Stimulated activated CD8-positive, alpha-beta memory T cell treated with anti-CD3 and anti-CD28 coated beads, Interleukin-15, amount 100 ng/mL, for 48 hours (primary cell): ENCODE results near the gene SP1.
"Not testable (repeated sequence)": the region's sequence is repeated elsewhere in the genome, so short reads cannot be mapped to it uniquely, and the experiment has no call there.

ENCODE experiments used
- DNase-seq, 2 donors: peaks; one replicate each; pipeline ENCODE4 v3.0.0-alpha.2; 2020; ENCODE audit warnings: low read depth in 2 of 2

SP1 gene

DNA sequence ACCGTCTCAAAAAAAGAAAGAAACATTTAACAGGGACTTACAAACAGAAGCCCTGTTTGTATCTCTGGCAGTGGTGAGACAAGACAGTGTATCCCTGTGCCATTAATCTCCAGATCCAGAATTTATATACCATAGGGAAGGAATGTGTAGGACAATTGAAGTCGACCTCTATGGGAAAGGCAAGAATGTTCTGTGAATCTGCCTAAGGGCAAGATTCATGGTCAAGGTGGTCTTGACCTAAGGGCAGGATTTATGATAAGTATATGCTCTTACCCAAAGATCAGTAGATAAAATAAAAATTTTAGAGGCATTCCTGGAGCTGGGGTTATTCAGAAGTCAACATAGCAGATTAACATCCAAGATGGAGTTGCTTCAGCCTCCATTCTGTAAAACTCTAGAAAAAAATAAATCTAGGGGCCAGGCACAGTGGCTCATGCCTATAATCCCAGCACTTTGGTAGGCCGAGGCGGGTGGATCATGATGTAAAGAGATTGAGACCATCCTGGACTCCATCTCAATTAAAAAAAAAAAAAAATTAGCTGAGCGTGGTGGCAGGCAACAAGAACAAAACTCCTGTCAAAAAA is 21.0 kb upstream of the SP1 start:
- no peak for DNase-seq

DNA sequence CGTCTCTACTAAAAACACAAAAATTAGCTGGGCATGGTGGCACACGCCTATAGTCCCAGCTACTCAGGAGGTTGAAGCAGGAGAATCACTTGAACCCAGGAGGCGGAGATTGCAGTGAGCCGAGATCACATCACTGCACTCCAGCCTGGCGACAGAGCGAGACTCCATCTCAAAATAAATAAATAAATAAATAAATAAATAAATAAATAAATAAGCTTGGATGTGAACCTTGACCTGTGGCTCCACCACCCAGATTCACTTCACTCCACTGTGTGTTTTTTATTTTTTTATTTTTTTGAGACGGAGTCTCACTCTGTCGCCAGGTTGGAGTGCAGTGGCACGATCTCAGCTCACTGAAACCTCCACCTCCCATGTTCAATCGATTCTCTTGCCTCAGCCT is 18.3 kb upstream of the SP1 start:
- not testable (repeated sequence) for DNase-seq

DNA sequence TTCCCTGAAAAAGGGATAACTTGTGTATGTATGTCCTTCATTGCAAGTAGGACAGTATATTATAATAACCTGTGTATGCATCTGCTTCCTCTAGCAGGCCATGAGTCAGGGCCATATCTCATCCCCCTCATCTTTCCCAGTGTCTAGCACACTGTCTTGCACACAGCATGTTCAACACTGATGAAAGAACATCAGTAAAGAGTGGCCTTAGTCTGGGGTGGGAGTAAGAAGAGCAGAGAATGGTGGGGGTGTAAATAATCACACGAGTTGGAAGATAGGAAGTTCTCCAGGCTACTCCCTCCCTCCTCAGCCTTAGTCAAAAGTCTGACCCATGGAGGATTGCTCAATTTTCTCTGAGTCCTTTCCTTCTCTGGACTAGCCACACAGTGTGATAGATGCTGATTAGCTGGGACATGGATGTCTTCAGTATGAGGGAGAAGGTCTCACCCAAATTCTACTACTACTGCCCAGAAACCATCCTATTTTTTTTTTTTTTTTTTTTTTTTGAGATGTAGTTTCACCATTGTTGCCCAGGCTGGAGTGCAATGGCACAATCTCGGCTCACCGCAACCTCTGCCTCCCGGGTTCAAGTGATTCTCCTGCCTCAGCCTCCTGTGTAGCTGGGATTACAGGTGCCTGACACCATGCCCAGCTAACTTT is 14.6 kb upstream of the SP1 start:
- DNase-seq = no peak

DNA sequence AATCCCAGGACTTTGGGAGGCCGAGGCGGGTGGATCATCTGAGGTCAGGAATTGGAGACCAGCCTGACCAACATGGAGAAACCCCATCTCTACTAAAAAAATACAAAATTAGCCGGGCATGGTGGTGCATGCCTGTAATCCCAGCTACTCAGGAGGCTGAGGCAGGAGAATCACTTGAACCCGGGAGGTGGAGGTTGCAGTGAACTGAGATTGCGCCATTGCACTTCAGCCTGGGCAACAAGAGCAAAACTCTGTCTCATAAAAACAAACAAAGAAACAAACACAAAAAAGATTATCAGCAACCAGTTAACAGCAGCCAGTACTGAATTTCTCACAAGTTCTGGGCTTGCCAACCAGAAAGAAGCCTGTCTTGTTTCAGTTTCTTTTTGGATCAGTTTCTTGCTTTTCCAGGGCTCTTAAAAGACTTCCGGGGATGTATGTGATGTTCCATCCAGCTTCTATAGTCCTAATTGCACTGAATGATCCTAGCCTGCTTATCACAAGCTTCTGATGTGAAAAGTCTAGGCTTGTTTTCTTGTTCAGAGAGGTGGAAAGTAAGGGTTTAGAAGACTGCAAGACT is 6.3 kb upstream of the SP1 start:
- not testable (repeated sequence) for DNase-seq

DNA sequence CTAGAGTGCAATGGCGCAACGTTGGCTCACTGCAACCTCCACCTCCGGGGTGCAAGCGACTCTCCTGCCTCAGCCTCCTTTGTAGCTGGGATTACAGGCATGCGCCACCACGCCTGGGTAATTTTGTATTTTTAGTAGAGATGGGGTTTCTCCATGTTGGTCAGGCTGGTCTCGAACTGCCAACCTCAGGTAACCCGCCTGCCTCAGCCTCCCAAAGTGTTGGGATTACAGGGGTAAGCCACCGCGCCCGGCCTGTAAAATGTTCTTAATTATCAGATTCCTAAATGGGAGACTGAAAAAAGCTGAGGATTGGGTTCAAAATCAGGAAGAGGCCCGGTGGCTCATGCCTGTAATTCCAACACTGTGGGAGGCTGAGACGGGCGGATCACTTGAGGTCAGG is 5.7 kb upstream of the SP1 start:
- not testable (repeated sequence) for DNase-seq

DNA sequence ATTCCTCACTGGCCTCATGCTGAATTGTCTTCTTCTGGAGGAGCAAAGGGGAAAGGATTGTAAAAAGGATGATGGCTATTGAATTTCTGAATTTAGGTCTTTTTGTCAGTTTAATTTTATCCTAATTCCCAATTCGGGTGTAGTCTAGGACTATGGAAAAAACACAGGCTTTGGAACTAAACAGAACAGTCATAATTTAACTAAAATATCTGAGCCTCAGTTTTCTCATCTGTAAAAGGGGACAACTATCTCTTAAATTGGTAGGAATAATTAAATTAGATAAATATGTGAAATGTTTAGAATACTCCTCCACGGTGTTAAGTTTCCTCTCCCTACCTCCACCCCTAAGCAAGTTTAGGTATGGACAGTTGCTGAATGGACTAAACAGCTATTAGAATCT is 3.2 kb upstream of the SP1 start:
- DNase-seq = no peak

DNA sequence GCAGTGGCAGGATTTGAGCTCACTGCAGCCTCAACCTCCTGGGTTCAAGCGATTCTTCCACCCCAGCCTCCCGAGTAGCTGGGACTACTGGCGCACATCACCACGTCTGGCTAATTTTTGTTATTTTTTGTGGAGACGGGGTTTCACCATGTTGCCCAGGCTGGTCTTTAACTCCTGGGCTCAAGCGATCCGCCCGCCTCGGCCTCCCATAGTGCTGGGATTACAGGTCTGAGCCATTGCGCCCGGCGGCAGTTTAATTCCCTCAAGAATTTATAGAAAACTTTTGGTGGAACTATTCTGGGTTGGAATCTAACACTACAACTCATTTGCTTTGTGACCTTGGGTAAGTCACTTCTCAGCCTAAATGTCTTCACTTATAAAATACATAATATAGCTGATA is 1.8 kb upstream of the SP1 start:
- no peak for DNase-seq

DNA sequence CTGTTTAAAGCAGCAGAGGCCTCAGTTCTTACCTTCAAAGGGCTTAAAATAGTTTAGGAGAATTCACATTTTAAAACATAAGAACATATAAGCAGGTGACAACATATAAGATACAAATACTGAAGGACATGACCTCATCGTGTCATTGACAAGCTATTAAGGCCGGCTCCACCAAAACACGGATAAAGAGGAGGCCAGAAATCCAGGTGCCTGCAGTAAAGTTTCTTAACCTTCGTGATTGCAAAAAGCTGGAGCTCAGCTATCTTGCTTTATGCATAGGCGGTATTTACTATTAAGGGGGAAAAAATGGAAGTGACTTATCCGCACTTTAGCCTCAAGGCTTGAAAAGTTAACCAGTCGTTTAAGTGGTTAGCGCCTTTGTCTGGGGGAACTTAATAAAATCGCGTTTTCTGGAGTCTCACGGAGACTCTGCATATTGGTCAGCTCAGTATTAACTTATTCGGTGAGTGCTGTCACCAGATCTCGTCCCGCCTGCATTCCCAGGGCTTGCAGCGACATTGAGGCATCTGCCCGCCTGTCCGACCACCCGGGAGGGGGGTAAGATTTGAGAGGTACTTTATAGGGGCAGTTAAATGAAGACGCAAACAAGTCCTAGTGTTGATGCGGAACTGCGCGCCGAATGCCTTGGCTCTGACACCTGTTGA is 1.1 kb upstream of the SP1 start:
- no peak for DNase-seq

DNA sequence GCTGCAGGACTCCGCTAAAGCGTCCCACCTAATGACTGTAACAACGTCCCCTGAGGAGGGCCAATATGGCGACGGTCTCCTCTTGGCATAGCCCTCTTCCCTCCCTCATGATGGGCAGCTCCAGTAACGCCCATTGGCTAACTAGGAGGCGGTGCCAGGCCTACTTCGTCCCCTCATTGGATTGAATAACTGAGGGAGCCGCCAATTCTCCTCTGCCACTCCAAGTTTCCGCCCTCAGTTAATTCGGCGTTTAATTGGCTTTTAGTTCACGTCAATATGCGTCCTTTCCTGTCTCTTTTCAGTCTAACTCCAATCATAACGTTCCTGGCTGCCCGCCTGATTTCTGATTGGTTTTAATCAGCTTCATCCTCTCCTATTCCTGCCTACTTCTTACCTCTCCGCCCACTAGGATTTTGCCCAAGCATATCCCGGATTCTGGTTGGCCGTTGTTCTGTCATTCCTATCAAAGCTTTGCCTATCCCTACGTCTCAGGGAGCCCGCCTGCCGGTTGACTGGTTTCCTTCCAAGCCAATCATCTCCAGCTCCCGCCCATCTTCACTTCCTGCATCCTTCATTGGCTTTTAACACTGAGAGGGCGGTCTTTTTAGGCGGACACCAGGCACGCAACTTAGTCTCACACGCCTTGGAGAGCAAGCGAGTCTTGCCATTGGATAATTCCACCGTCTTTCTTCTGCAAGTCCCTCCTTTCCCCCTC is 430 bp upstream of the SP1 start:
- peak; percentile 95 to 96 for DNase-seq

DNA sequence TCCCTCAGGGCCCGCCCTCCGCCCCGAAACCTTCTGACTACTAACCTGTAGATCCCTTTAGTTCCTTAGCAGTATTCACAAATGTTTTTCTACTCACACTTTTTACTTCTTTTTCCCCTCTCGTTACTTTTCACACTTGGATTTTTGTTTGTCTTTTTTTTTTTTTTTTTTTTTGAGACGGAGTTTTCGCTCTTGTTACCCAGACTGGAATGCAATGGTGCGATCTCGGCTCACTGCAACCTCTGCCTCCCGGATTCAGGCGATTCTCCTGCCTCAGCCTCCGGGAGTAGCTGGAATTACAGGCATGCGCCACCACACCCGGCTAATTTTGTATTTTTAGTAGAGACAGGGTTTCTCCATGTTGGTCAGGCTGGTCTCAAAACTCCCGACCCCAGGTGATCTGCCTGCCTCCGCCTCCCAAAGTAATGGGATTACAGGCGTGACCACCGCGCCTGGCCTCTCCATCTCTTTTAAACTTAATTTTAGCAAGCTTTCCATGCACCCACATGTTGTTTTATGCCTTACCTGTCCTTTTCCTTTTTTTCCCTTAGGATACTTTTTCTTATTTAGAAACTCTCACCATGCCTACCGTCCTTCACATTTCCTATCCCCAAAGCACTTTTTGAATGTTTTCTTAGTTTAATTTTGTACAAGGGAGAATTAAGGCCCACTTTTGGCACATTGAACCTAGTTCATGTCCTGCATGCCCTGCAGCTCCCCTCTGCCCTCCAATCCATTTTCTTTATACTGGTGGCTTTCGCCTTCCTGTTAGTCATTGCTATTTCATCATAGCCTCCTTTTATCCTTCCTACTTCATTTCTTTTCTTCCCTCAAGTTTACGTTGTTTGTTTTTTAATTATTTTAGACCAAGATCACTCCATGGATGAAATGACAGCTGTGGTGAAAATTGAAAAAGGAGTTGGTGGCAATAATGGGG is 1.1 kb downstream of the SP1 start:
- DNase-seq = no peak

DNA sequence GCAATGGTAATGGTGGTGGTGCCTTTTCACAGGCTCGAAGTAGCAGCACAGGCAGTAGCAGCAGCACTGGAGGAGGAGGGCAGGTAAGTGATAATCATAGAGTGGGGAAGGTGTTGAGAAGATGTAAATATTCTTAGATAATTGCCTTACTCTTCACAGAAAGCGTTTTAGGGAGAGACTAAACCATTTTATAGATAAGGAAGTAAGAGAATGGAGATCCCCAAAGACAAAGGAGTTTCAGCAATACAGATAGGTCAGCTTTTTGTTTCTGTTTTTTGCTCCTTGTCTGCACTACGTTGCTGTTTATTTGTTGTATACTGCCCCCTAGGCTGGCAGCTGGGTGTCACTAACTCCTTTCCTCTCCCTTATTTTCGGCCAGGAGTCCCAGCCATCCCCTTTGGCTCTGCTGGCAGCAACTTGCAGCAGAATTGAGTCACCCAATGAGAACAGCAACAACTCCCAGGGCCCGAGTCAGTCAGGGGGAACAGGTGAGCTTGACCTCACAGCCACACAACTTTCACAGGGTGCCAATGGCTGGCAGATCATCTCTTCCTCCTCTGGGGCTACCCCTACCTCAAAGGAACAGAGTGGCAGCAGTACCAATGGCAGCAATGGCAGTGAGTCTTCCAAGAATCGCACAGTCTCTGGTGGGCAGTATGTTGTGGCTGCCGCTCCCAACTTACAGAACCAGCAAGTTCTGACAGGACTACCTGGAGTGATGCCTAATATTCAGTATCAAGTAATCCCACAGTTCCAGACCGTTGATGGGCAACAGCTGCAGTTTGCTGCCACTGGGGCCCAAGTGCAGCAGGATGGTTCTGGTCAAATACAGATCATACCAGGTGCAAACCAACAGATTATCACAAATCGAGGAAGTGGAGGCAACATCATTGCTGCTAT is 2.0 kb downstream of the SP1 start:
- peak; percentile 8 to 11 for DNase-seq

DNA sequence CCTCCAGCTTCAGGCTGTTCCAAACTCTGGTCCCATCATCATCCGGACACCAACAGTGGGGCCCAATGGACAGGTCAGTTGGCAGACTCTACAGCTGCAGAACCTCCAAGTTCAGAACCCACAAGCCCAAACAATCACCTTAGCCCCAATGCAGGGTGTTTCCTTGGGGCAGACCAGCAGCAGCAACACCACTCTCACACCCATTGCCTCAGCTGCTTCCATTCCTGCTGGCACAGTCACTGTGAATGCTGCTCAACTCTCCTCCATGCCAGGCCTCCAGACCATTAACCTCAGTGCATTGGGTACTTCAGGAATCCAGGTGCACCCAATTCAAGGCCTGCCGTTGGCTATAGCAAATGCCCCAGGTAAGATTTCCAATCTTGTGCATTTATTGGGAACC is 3.3 kb downstream of the SP1 start:
- DNase-seq = no peak

DNA sequence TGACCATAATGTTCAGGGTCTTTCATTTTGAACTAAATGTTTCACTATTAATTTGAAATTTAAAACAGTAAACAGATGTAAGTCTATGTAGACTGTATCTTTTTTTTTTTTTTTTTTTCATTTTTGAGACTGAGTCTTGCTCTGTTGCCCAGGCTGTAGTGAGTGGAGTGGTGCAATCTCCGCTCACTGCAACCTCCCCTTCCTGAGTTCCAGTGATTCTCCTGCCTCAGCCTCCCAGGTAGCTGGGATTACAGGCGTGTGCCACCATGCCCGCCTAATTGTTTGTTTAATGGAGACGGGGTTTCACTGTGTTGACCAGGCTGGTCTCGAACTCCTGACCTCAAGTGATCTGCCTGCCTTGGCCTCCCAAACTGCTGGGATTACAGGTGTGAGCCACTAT is 6.4 kb downstream of the SP1 start:
- DNase-seq = not testable (repeated sequence)

DNA sequence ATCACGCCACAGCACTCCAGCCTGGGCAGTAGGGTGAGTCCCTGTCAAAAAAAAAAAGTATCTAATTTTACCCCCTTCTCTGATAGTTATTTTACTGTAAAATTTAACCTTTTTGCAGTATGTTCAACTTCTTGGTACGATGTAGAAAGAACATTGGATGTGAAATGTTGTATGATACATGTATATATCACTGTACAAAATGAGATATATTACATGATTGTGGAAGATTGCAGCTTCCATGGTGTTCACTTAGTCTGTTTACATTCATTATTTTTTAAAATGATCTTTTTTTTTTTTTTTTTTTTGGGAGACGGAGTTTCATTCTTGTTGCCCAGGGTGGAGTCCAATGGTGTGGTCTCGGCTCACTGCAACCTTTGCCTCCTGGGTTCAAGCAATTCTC is 9.0 kb downstream of the SP1 start:
- DNase-seq = no peak

DNA sequence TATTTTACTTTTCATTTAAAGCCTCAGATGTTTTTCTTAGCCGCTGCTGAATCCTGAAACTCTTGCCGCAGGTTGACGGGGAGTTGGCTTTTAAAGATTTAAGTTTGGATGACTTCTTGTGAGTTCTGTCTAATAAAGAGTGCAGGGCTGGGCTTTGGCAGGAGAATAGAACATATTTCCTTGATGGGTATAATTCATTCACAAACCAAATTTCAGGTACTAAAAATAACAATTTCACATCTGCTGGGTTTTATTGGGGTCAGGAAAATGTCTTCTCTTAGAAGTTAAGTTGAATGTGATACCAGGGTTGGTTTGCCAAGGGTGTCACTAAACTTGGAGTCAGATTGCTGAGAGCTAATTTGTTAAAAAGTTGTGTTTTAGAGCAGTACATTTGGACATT is 9.7 kb downstream of the SP1 start:
- DNase-seq = no peak

DNA sequence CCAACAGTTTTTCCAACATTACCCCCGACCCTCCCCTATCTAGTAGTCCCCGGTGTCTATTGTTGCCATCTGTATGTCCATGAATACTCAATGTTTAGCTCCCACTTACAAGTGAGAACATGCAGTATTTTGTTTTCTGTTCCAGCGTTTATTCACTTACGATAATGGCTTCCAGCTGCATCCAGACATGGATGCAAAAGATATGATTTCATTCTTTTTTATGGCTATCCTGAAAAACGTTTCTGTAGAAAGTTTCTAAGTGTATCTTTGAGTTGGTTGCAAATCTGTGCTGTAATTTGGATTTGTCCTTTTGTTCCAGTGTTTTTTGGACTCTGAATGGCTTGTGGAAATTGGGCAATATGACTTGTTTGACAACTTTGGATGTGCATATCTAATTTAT is 11.7 kb downstream of the SP1 start:
- DNase-seq = no peak

DNA sequence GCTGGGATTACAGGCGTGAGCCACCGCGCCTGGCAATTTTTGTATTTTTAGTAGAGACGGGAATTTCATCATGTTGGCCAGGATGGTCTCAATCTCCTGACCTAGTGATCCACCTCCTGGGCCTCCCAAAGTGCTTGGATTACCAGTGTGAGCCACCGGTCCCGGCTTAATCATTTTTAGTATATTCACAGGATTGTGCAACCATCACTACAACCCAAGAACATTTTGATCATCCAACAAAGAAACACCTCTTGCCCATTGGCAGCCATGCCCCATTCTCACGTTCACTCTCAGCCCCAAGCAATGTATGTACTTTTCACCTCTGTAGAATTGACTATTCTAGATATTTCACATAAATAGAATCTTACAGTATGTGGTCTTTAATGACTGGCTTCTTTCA is 19.9 kb downstream of the SP1 start:
- no peak for DNase-seq

DNA sequence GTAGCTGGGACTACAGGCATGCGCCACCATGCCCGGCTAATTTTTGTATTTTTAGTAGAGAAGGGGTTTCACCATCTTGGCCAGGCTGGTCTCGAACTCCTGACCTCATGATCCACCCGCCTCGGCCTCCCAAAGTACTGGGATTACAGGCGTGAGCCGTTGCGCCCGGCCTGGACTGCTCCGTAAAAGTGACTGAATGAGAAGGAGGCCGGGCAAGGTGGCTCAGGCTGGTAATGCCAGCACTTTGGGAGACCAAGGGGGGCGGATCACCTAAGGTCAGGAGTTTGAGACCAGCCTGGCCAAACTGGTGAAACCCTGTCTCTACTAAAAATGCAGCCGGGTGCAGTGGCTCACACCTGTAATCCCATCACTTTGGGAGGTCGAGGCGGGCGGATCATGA is 22.4 kb downstream of the SP1 start:
- not testable (repeated sequence) for DNase-seq

DNA sequence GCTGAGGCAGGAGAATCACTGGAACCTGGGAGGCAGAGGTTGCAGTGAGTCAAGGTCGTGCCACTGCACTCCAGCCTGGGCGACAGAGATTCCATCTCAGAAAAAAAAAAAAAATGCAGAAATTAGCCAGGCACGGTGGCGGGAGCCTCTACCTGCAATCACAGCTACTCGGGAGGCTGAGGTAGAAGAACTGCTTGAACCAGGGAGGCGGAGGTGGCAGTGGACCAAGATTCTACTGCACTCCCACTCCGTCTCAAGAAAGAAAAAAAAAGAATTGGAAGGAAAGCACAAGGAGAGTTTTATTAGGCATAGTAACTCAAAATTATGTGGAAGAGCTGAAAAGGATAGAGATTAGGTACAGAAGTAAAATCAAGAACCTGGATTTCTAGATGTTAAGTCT is 22.9 kb downstream of the SP1 start:
- no peak for DNase-seq

DNA sequence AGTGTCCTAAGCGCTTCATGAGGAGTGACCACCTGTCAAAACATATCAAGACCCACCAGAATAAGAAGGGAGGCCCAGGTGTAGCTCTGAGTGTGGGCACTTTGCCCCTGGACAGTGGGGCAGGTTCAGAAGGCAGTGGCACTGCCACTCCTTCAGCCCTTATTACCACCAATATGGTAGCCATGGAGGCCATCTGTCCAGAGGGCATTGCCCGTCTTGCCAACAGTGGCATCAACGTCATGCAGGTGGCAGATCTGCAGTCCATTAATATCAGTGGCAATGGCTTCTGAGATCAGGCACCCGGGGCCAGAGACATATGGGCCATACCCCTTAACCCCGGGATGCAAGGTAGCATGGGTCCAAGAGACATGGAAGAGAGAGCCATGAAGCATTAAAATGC is 31.0 kb downstream of the SP1 start:
- DNase-seq = no peak
